A172 (cell line): ENCODE measurements around the gene ABCG8. TPM values are rescaled to one million over a fixed set of nuclear protein-coding genes. Genes with fewer than 3 reads are reported as not detected.
"Not testable (repeated sequence)": the region's sequence is repeated elsewhere in the genome, so short reads cannot be mapped to it uniquely, and the experiment has no call there.

Source experiments
- DNase-seq: peaks from one replicate; pipeline ENCODE4 v3.0.0-alpha.2; 2015; ENCODE audit warnings: low spot score
- total RNA-seq: library from RNA; depleted of rRNA; stranded (reverse); fragments of >200 nt; shearing (Covaris generic); gene quantifications from 2 replicates; pipeline ENCODE4 v1.2.3, GENCODE V29; 2014

The ABCG8 gene
- total RNA-seq, 1 experiment from 2014 or later, result not detected

DNA sequence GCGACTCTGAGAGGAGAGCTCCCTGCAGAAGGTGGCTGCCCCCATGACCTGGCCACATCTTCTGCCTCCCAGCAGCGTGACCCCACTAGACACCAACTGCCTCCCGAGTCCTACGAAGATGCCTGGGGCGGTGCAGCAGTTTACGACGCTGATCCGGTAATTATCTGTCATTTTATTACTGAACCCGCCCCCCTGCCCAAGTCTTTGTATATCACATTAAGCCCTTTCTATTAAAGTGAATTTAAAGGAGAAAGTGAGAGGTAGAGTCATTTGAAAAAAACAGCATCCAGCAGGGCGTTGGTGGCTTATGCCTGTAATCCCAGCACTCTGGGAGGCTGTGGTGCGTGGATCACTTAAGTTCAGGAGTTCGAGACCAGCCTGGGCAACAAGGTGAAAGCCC lies 33.4 kb downstream of the ABCG8 start:
- DNase-seq, result no peak

DNA sequence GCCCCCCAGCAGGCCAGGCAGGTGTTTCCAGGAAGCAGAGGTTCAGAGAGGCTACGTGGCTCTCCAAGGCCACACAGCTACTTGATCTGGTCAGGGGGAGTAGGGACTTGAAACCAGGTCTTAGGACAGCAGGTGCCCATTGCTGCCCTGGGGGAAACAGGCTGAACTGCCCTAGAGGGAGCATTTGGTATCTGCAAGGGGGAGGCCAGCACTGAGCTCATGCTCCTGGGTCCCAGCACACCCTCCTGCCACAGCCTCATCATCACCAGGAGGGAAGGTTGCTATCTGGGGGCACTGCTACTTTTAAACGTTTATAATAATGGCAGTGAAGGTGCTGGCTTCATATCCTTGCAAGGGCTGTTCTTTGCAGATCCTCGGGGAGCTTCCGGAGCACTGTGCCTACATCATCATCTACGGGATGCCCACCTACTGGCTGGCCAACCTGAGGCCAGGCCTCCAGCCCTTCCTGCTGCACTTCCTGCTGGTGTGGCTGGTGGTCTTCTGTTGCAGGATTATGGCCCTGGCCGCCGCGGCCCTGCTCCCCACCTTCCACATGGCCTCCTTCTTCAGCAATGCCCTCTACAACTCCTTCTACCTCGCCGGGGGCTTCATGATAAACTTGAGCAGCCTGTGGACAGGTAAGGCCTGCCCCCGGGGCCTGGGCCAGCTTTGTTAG lies 36.1 kb downstream of the ABCG8 start:
- DNase-seq, result no peak

DNA sequence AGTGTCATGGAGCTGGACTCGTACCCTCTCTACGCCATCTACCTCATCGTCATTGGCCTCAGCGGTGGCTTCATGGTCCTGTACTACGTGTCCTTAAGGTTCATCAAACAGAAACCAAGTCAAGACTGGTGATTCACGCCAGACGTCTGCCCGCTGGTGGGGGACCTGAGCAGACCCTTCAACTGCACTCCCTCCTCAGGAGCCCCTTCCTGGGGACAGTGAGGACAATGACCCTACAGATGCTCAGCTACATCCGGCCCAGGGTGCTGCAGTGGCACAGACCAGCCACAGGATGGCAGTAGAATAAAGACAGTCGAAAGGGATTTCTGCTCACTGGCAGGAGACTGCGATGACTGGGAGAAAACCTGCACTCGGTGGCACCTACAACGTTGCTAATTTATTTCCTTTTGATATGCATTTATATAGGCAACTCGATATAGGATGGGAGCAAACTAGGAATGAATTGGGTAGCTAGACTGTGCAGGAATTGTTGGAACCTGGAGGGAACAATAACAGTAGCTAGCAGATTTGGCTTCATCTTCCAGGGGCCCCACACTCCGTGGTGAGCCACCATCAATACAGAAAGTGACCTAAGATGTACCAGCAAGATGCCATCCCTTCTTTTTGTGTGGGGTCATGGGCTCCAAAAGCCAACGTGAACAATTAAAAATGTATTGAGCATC lies 39.2 kb downstream of the ABCG8 start:
- peak; percentile 68 for DNase-seq

DNA sequence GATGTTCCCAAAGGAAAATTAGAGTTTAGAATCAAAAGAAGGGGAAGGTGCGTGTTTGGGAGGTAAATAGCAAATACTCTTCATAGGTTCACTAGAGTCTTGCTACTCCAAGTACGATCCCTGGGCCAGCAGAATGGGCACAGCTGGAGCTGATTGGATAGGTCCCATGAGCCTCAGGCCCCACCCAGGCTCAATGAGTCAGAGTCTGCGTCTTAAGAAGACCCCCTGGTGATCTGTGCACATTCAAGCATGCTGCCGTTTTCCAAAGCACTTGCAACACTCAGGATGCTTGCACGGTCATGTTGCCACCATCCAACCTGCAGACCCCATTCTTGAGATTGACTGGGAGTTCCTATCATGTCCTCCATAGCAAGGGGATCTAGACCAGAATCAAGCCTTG lies 40.5 kb downstream of the ABCG8 start:
- DNase-seq, result peak; percentile 32

DNA sequence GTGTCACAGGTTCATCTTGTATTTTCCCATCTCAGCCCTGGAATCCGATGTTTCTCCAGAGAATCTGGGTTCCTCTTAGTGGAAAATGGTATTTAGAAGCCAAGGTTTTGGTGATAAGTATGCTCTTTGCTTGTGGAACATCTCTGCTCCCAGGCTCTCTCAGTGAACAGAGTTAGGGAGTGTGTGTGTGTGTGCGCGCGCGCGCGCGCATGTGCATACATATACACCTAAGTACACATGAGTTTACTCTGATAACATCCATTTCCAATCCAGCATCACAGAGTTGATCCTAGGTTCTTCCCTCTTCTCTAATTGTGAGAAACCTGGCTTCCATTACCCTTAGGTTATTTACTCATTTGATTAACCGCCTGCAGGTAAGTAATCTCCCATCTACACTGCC lies 41.7 kb downstream of the ABCG8 start:
- DNase-seq, result no peak

DNA sequence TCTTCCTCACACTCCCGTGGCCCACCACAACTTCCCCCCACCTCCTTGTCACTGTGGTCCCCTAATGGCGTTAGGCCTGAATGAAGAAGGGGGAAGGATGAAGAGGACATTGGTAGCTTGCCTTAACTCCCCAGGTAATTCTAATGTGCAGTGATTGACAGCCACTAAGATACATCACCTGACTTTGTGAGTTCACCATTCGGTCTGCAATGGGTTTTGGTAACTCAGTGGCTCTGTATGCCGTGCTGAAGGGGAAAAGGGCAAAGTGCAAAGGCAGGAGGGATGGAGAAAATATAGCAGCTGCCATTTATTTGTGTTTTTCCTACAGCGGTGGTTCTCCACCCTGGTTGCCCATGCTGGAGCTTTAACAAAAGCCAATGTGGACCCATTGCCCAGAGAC lies 42.2 kb downstream of the ABCG8 start:
- DNase-seq, result no peak

DNA sequence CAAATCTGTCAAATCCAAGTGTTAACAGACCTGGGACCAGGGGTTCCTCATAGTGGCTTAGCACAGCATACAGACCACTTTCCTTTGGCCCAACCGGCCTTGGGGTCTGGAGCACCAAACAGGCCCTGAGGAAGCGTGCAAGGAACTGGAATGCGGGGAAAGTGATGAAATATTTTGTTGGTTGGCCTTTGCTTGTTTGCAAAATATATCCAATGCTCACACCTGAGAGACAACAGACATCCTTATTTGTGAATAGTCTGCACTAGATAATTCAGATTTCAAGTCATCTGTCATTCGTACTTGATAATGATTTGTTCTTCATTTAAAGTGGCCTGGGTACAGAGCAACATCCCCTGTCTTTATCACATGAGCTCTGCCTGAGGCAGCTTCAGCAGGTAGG lies 43.5 kb downstream of the ABCG8 start:
- DNase-seq, result no peak

DNA sequence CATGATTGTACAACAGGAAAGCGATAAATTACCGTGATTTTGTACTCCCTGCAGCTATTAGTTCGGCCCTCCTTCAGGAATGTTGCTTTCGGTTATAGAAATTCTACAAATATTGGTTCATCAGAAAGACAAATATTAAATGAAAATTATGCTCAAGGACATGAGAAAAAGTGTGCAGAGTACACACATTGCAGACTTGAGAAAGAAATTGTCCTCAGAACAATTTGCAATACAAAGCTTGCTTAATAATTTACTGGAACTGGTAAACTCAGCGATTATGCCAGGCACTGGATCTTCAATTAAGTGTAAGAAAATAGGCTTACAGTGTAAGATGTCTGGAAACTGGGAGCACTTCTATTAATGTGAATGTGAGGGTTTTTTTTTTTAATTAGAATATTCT lies 45.9 kb downstream of the ABCG8 start:
- no peak for DNase-seq

DNA sequence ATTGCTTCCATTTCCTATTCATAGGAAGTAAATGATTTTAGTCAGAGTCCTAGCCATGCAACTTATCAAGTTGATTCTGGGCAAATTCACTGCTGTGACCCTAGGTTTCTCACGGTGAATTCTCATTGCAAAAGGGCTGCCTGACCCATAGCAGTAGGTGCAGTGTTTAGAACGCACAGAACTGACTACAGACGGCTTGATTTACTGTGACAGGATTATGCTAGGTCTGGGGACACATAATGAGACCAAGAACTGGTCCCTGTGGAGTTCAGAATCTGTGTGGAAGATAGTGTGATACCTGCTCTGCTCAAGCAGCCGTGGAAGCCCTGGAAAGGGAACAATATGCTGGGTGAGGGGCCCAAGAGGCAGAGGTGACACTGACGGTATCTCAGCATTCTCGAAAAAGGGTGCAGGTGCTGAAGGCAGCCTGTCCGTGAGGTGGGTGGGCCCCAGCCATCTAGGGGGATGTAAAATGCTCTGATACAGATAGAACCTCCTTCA lies 46.4 kb downstream of the ABCG8 start:
- DNase-seq, result no peak

DNA sequence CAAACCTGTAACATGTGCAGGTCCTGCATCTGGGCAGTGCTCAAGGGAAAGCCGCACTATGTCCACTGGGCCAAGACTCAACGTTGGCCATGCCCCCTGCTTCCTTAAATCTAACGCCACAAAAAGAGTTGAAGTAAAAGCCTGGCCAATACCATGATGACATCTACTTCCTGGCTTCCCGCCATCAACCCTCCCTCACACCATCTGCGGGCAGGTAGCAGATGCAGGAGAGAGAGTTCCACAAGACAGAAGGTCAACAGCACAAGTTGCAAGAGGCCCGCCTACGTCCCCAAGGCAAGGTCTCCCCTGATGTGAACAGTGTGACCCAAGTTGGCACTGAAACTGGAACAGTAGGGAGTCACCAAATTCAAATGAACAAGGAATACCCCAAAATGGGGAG lies 48.4 kb downstream of the ABCG8 start:
- no peak for DNase-seq

DNA sequence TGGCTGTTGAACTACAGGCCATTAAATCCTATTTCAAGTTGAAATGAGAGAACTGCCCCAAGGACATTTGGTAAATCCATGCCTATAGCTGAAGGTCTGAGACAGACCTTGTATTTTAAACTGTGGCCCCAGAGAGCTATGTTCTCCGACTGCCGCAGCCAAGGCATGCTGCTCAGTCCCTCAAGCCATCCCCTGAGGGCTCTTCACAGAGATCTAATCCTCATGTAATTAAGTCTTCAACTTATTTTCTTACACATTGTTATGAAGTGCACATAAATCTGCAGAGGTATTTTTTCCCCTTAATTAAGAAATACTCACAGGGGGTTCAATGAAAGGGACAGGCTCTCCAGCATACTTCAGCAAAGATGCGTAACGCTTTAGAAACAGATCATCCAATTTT lies 50.6 kb downstream of the ABCG8 start:
- no peak for DNase-seq

DNA sequence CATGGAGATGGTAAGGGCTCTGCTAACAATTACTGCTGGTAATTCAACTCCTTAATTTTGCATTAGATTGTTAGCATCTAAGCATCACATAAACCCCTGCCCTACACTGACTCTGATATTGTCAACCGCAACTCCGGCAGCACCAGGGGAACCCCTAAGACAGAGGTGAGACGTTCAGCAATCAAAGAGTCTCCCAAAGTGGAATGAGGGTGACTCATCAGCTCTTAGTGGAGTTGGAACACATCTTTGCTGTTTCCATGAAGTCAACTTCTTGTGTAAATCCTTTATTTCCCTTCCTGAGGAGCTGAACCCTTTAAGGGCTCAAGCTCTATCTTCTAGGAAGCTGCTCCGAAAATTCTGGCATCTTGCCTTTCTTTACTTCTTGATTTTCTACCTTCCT lies 52.1 kb downstream of the ABCG8 start:
- peak; percentile 17 for DNase-seq

DNA sequence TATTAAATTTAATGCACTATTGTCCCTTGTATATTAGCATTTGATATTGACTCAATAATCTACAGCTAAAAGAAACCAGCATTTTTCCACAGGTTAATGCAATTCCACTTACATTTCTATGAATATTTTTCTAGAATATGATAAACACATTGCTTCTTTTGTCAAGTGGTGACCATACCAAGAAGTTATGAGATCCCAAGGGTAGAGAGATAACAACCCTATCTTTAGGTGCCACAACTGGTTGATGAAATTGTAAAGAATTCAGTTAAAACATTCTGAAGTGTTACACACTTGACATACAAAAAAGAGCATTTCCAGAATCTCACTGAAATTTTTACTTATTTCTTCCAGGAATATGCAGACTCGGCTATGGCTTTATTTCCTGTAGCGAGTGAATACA lies 56.0 kb downstream of the ABCG8 start:
- DNase-seq, result no peak

DNA sequence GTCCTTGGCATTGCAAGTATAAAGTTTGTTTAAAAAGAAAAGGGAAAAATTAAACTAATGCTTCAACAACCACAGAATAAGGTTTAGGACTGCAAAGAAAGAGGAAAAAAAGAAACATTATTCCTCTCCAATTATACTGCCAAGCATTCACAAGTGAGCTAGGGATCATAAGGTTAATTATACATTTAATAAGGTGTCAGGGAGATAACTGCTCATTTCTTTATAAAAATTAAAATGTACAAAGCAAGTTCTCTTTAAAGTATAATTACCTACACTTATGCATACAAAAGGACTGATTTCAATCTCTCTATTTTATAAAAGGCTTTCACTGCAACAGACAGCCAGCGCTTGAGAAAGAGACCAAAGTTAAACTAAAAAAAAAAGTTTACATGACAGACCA lies 58.1 kb downstream of the ABCG8 start:
- no peak for DNase-seq

DNA sequence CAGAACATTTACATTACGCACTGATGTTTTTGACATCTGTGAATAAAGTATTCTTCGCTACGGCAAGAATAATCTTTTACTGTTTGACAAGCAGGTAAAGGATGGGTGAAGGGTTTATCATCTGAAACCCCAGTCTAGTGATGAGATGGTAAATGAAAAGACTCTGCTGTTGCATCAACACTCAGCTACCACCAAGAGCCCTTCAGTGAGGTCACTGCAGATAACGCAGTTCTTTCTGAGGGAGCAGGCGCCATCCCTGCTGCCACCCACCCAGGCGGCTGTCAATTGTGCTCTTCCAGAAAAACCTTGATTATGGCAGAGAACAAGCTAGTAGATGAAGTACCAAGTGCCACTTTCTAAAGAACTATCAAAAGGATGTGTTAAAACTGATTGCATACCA lies 58.7 kb downstream of the ABCG8 start:
- no peak for DNase-seq

DNA sequence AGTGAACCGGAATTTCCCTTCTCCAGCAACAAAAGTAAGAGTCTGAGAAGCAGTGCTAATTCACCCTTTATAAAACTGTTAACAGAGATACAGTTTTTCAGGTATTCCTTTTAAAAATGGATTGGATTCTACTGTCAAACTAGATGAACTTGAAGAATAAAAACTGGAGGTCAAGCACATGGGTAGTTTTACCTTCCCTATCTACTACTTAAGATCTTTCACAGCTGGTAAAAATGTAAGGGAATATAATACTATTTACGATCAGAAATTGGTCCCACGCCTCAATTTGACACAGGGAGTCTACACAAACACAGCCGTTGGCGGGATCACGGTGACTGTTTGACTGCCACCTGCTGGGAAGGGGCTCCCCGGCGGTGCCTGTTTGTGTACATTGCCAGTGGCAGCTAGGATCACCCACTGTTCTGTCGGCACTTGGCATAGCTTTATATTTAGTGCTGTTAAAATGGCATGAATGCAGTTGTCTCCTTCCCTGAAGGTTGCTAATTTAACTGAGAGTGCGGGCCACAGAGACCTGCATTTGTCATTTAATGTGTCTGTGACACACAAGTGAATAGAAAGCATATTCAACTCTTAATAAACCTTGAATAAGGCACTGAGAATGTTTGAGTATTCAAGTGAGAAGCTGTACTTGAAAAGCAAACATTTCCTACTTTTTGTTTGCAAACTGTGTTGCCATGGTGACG lies 59.5 kb downstream of the ABCG8 start:
- no peak for DNase-seq

DNA sequence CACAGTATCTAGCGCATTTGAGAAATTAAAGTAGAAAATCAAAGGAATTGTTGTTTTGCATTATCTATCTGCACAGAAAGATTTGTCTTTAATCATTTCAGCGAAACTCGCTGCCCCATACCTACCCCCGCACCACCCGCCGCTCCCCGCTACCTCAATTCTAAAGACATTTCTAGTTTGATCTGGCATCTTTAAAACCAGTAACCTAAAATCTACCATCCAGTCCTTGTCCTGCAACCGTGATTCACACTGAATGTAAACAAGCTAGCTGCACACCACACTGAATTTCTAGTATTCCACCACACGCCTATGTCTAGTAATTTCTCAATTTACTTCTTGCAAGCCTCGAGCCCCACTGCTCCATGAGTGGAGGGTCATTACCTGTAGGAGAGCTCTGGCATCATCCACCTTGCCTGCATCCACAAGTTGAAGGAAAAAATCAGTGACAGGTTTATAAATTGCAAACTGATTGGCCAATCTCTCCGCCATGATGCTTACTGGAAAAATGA lies 60.1 kb downstream of the ABCG8 start:
- no peak for DNase-seq

DNA sequence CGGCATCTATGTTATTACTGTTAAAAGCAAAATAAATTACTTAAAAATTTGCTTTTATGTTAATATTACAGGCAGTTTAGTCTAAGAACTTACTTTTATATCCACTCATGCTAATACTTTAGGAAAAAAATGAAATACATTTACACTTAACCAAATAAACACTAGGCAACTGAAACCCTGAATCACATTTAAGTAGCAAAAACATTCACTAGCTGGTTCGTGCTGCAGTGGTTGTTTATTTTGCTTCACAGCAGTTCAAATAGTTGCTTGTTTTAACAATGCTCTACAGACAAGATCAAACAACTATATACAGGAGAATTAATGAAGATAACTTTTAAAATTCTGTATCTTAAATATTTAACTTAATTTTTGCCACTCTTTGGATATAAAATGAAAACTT lies 60.8 kb downstream of the ABCG8 start:
- no peak for DNase-seq

DNA sequence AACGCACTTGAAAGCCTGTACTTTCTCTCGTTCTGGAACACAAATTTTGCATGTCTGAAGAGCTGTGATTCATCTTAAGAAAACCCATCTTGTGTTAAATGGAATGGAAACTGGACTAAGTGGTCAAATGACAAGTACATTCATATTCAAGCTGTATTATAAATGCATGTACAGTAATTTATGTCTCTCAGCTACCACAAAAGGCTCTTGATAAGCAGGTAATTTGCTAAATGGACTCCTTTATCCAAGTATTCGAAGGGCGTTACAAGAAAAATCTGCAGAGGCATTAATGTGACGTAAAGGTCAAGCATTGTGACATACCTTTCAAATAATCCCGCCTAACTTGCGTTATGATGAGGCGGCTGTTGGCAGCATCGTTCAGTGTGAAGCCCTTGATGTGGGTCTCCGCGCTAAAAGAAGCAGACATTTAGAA lies 66.6 kb downstream of the ABCG8 start:
- no peak for DNase-seq

DNA sequence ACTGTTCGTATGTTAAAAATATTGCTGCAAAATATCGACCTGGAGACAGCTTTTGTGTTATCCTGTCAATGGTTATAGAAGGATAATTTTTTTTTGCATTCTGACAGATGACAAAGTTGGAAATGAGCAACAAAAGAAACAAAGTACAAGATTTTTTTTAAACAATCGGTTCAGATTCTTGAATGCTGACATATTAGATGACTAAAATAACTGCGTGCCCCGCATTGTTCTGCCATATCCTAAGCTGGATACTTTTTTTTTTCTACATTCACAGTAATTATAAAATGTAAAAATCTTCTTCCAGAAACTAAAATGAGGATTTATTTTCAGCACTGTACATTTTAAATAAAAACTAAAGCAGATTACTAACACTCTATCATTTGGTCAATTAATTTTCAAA lies 67.1 kb downstream of the ABCG8 start:
- no peak for DNase-seq

DNA sequence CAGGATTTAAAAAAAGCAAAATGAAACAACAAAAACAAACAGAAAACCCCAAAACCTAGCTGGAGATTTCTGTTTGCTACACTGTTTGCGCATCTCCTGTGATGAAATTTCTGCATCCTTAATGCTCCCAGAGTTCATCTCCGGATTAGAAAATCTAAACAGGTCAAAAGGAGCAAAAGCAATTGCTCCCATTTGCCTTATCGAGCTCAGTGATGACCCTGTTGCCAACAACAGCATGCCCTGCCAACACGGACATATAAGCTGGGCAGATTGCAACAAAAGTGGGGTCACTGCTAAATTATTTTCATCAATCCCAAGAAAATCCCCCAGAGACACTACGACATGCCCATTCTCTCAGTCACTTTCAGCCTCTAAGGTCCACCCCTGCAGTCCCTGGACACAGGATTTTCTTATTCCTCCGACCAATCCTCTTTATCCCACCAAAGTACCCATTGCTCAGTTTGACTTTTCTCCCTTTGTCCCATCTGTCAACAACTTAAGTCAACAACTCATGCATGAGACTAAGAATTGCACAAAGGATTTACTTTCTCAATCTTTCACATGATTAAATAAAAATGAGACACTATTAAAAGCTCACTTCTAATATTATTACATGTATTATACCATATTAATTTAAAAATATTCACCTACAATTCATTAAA lies 67.8 kb downstream of the ABCG8 start:
- no peak for DNase-seq

DNA sequence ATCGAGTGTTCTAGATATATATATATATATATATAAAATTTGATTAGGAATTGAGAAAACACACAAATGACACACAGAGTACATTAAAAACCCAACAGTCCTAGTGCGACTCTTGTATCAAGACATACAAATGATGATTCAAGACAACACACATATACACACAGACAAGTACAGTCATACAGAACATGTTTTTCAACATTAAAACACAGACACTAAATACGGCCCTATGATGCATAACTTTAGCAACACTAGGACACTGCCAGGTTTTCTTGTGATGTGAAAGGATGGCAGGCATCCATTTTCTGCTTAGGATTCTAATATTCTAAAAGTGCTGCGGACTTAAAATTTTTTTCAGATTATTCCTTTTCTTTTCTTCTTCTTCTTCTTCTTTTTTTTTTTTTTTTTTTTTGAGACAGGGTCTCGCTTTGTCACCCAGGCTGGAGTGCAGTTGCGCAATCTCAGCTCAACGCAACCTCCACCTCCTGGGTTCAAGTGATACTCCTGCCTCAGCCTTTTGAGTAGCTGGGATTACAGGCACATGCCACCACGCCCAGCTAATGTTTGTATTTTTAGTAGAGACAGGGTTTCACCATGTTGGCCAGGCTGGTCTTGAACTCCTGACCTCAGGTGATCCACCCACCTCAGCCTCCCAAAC lies 72.5 kb downstream of the ABCG8 start:
- not testable (repeated sequence) for DNase-seq
